ENCODE results near the gene RNF144A.
A peak's percentile ranks its signal among the peaks of the same experiment; 100 is the strongest.

RNF144A gene

DNA sequence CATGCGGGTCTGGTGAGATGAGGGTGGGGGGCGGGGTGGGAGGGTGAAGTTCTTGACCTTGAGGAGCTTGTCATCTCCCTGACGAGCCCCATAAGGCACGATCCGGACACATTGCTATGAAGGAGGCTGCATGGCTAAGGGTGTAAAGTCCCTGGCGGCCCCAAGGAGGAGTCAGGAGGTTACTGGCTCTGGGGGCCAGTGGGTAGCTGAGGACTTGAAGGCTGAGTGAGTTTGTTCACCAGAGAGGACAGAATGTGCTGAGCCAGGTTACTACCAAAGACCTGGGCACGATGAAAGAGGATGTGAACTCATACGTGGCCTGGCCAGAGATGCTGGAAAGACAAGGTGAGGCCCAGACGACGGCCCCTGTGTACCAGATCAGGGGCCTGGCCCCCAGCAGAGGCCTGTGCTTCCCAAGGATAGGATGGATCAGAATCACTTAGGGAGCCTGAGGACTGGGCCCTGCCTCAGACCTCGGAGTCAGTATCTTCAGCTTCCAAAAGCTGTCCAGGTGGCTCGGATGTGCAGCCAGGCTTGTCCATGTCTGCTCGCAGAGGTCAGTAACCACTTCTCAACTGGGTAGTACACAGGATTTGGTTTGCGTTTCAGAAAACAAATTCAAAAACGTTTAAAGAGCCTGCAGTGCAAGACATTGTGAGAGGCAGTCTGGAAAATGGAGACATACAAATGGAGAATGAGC, 110.9 kb downstream of the RNF144A start:
- TF ChIP-seq, protein P1, sequence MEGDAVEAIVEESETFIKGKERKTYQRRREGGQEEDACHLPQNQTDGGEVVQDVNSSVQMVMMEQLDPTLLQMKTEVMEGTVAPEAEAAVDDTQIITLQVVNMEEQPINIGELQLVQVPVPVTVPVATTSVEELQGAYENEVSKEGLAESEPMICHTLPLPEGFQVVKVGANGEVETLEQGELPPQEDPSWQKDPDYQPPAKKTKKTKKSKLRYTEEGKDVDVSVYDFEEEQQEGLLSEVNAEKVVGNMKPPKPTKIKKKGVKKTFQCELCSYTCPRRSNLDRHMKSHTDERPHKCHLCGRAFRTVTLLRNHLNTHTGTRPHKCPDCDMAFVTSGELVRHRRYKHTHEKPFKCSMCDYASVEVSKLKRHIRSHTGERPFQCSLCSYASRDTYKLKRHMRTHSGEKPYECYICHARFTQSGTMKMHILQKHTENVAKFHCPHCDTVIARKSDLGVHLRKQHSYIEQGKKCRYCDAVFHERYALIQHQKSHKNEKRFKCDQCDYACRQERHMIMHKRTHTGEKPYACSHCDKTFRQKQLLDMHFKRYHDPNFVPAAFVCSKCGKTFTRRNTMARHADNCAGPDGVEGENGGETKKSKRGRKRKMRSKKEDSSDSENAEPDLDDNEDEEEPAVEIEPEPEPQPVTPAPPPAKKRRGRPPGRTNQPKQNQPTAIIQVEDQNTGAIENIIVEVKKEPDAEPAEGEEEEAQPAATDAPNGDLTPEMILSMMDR (IDR thresholded peaks at IDR 0.05; ENCODE audit: low read depth, low read length): no peak
- no peak overlapping the region for H3K4me3 ChIP-seq (replicated peaks in 1 of 2; ENCODE audit: low read depth in 2 of 2, low read length in 2 of 2)
- no peak for DNase-seq (ENCODE audit: low read depth in 2 of 2)

DNA sequence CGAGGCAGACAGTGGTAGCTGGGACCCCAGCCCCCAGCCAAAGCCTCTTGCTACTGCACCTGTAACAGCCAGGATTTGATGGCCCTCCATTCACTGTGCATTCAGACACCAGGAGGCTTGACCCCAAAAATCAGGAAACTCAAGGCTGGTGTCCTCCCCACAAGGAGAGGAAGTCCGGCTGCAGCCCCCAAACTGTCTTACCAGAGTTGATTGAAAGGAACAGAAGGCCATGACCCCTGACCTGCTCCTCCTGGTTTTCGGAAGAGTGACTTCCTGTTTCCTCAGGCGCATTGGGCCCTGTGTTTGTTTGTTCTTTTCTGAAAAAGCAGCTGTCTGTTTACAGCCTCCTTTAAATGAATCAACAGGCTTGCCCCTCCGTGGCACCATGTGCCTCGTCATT, 111.6 kb downstream of the RNF144A start:
- TF ChIP-seq, protein P1 (IDR thresholded peaks at IDR 0.05; ENCODE audit: low read depth, low read length): no peak
- no peak for DNase-seq (ENCODE audit: low read depth in 2 of 2)
- H3K4me3 ChIP-seq (replicated peaks in 1 of 2; ENCODE audit: low read depth in 2 of 2, low read length in 2 of 2): no peak overlapping the region

DNA sequence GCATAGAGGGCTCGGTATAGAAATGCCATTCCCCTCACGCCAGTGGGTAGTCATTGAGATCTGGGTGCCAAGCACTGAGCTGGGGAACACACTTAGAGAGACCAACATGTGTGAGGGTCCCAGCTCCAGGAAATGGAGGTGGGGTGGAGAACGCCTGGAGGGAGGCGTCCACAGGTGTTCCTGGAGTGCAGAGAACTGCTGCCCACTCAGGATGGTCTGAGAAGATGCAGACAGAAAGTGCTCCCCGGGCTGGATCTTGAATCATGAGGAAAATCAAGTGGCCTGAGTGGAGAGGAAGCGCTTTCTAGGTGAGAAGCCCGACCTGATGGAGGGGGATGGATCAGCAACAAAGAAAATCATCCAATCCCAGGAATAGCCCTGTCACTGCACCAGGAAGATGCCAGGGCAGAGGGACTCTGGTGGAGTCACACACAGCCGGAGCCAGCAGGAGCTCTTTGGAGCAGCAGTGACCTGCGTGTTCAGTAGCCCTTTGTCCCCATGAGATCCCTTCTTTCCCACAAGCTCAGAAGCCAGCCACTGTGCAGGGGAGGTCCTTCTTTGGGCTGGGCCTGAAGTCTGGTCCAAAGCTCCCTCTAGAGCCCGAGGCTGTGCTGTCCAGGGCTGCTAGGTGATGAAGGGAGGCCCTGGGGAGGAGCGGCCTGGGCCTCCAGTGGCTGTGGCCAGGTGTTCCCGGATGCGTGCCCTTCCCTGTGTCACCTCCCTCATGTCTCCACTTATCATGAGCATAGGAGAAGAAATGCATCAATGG, 112.3 kb downstream of the RNF144A start:
- TF ChIP-seq, protein P1 (IDR thresholded peaks at IDR 0.05; ENCODE audit: low read depth, low read length): no peak
- DNase-seq (ENCODE audit: low read depth in 2 of 2): no peak
- no peak overlapping the region for H3K4me3 ChIP-seq (replicated peaks in 1 of 2; ENCODE audit: low read depth in 2 of 2, low read length in 2 of 2)

DNA sequence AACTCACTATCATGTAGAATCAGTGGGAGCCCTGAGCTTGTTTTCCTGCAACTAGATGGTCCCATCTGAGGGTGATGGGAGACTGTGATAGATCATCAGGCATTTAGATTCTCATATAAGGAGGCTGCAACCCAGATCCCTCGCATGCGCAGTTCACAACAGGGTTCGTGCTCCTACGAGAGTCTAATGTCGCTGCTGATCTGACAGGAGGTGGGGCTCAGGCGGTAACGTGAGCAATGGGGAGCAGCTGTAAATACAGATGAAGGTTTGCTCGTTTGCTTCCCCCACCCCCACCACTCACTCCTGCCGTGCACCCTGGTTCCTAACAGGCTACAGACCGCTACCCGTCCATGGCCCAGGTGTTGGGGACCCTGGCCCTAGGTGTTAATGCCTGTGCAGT, 113.6 kb downstream of the RNF144A start:
- no peak overlapping the region for H3K4me3 ChIP-seq (replicated peaks in 1 of 2; ENCODE audit: low read depth in 2 of 2, low read length in 2 of 2)
- TF ChIP-seq, protein P1 (IDR thresholded peaks at IDR 0.05; ENCODE audit: low read depth, low read length): no peak
- DNase-seq (ENCODE audit: low read depth in 2 of 2): no peak

DNA sequence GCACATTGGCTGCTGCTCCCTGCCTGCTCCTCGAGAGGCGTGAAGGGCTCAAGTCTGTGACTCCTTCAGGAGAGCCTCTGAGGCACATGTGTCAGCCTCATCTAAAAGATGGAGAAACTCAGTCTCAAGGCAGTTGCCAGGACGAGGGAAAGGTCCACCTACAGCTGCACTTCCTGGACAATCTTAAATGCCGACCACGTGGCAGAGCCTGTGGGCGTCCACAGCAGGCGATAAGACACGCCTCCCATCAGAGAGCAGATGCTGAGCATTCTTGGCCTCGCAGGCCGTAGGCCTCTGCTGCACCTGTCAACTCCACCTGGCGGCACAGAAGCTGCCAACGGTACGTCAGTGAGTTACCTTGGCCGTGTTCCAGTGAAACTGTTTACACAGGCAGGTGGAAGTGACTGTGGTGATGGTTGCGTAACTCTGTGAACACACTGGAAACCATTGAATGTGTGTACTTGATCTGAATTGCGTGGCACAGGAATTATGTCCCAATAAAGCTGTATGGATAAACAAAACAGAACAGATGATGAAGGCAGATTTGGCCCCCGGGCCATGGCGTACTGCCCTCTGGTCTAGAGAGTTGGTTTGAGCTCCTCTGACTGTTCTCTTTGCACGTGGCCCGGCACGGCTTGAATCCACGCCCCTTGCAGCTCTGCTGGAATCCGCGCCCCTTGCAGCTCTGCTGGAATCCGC, 114.5 kb downstream of the RNF144A start:
- no peak overlapping the region for H3K4me3 ChIP-seq (replicated peaks in 1 of 2; ENCODE audit: low read depth in 2 of 2, low read length in 2 of 2)
- TF ChIP-seq, protein P1 (IDR thresholded peaks at IDR 0.05; ENCODE audit: low read depth, low read length): no peak
- peak; percentile 48 to 68 for DNase-seq (ENCODE audit: low read depth in 2 of 2)

DNA sequence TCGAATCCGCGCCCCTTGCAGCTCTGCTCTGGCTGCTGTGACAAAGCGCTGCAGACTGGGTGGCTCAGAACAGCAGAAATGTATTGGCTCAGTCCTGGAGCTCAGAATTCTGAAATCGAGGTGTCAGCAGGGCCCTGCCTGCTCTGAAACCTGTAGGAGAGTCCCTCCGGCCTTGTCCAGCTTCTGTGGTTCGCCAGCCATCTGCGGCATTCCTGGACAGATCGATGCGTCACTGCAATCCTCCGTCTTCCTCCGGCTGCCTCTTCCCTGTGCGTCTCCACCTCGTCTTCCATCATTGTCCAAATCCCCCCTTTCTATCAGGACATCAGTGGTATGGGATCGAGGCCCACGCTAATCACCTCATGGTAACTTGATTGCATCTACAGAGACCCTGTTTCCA, 115.2 kb downstream of the RNF144A start:
- DNase-seq (ENCODE audit: low read depth in 2 of 2): no peak
- no peak overlapping the region for H3K4me3 ChIP-seq (replicated peaks in 1 of 2; ENCODE audit: low read depth in 2 of 2, low read length in 2 of 2)
- TF ChIP-seq, protein P1 (IDR thresholded peaks at IDR 0.05; ENCODE audit: low read depth, low read length): no peak
